H1 (cell line): Measurements from ENCODE around the gene FANCD2. TPM values are rescaled to one million over a fixed set of nuclear protein-coding genes. Genes with fewer than 3 reads are reported as not detected.

ENCODE experiments used
- CTCF ChIA-PET: fragments of 300-600 bp; sonication (Branson Sonifier 250); formaldehyde crosslinking; loops from one replicate; lab custom pipeline; 2021; ENCODE audit not compliant: partially characterized antibody; lab: Charles Lee
- POLR2A ChIA-PET: fragments of 300-600 bp; sonication (Branson Sonifier 250); formaldehyde crosslinking; loops from one replicate; lab custom pipeline; 2021; ENCODE audit warnings: inconsistent platforms; ENCODE audit not compliant: partially characterized antibody; lab: Charles Lee
- DNase-seq, 2 experiments: peaks; one replicate each; pipeline versions ENCODE4 v3.0.0 to v3.0.0-alpha.2; 2010 to 2022; ENCODE audit warnings: low spot score in 2 of 2, low read depth in 1 of 2, mixed read lengths in 1 of 2
- FAIRE-seq: peaks from 2 replicates; lab custom pipeline; 2011; peaks lifted over from hg19 to GRCh38; lab: Jason Lieb, UNC
- H2AFZ ChIP-seq: 2 replicates; pipeline ENCODE4 v1.8.1; 2012; ENCODE audit warnings: low read length, inconsistent platforms
- H2AK5ac ChIP-seq: 2 replicates; pipeline ENCODE4 v1.6.1; 2013; ENCODE audit warnings: low read depth, low read length
- H2BK120ac ChIP-seq: replicated peaks from 2 replicates; pipeline ENCODE3; 2013; ENCODE audit warnings: low read depth, low read length, inconsistent platforms
- H2BK12ac ChIP-seq: 2 replicates; pipeline ENCODE4 v1.6.1; 2013; ENCODE audit warnings: low read depth, low read length
- H2BK15ac ChIP-seq: 2 replicates; pipeline ENCODE4 v1.6.1; 2013; ENCODE audit warnings: low read length
- H2BK20ac ChIP-seq: 2 replicates; pipeline ENCODE4 v1.6.1; 2013; ENCODE audit warnings: low read length
- H2BK5ac ChIP-seq: 2 replicates; pipeline ENCODE4 v1.6.1; 2013; ENCODE audit warnings: low read depth, low read length
- H3K14ac ChIP-seq: 2 replicates; pipeline ENCODE4 v1.6.1; 2013; ENCODE audit warnings: inconsistent platforms; ENCODE audit not compliant: insufficient read length
- H3K18ac ChIP-seq: 2 replicates; pipeline ENCODE4 v1.6.1; 2013; ENCODE audit warnings: low read length; ENCODE audit errors: extremely low read depth
- H3K23ac ChIP-seq: 2 replicates; pipeline ENCODE4 v1.6.1; 2013; ENCODE audit warnings: inconsistent platforms; ENCODE audit not compliant: insufficient read length
- H3K23me2 ChIP-seq: 2 replicates; pipeline ENCODE4 v1.6.1; 2013; ENCODE audit warnings: low read depth, low read length
- H3K27ac ChIP-seq: 2 replicates; pipeline ENCODE4 v1.6.1; 2011; ENCODE audit warnings: low read depth, low read length, inconsistent platforms
- H3K27me3 ChIP-seq, 4 experiments: replicated peaks in 1 of 4; 1 replicate in 1 of 4; 2 replicates in 3 of 4; pipeline versions ENCODE4 v1.6.1 to v1.8.1; 2011 to 2013; ENCODE audit warnings: low read length in 3 of 4, mild to moderate bottlenecking in 3 of 4, inconsistent platforms in 2 of 4, mixed read lengths in 2 of 4, moderate library complexity in 1 of 4; ENCODE audit not compliant: control insufficient read depth in 3 of 4, insufficient read depth in 3 of 4; ENCODE audit errors: extremely low read depth in 1 of 4
- H3K36me3 ChIP-seq, 4 experiments: 2 replicates each; pipeline versions ENCODE4 v1.6.1 to v1.8.1; 2011 to 2013; ENCODE audit warnings: mild to moderate bottlenecking in 4 of 4, low read length in 3 of 4, moderate library complexity in 2 of 4, control low read depth in 1 of 4, inconsistent platforms in 1 of 4; ENCODE audit not compliant: insufficient read depth in 4 of 4, control insufficient read depth in 2 of 4
- H3K4ac ChIP-seq: replicated peaks from 2 replicates; pipeline ENCODE3; 2013; ENCODE audit warnings: low read length, low read depth, mixed read lengths, inconsistent platforms; ENCODE audit not compliant: insufficient read length
- H3K4me1 ChIP-seq, 4 experiments: replicated peaks in 1 of 4; 1 replicate in 1 of 4; 2 replicates in 3 of 4; pipeline versions ENCODE4 v1.6.1 to v1.8.1; 2011 to 2013; ENCODE audit warnings: low read length in 3 of 4, inconsistent platforms in 2 of 4, mixed read lengths in 1 of 4; ENCODE audit not compliant: insufficient read depth in 4 of 4, control insufficient read depth in 3 of 4
- H3K4me2 ChIP-seq, 2 experiments: 2 replicates each; pipeline versions ENCODE4 v1.6.1 to v1.8.1; 2011 to 2013; ENCODE audit warnings: low read depth in 2 of 2, low read length in 2 of 2, control low read depth in 1 of 2, inconsistent platforms in 1 of 2, mild to moderate bottlenecking in 1 of 2; ENCODE audit not compliant: insufficient read depth in 1 of 2
- H3K4me3 ChIP-seq, 4 experiments: fragments of 200-600, 300-600 bp in 1 of 4; sonication (generic), shearing (Covaris generic), sonication (Bioruptor Twin) in 1 of 4; 2 replicates each; pipeline versions ENCODE4 v1.5.1 to v1.8.1; 2011 to 2016; ENCODE audit warnings: low read length in 4 of 4, low read depth in 3 of 4, control low read depth in 2 of 4, inconsistent platforms in 2 of 4, mild to moderate bottlenecking in 2 of 4, mixed read lengths in 1 of 4, moderate library complexity in 1 of 4; ENCODE audit not compliant: insufficient read depth in 2 of 4; ENCODE audit errors: extremely low read depth in 1 of 4
- H3K56ac ChIP-seq: replicated peaks from 2 replicates; pipeline ENCODE3; 2013; ENCODE audit warnings: low read depth, mild to moderate bottlenecking, mixed read lengths, low read length, inconsistent platforms; ENCODE audit not compliant: insufficient read length
- H3K79me1 ChIP-seq: 2 replicates; pipeline ENCODE4 v1.6.1; 2013; ENCODE audit warnings: low read depth, low read length, control low read depth
- H3K79me2 ChIP-seq, 2 experiments: 2 replicates each; pipeline versions ENCODE4 v1.6.1 to v1.8.1; 2012 to 2013; ENCODE audit warnings: low read length in 2 of 2, mild to moderate bottlenecking in 2 of 2, inconsistent platforms in 1 of 2; ENCODE audit not compliant: insufficient read depth in 2 of 2, control insufficient read depth in 1 of 2
- H3K9ac ChIP-seq, 4 experiments: replicated peaks in 1 of 4; 1 replicate in 1 of 4; 2 replicates in 3 of 4; pipeline versions ENCODE4 v1.6.1 to v1.8.1; 2011 to 2013; ENCODE audit warnings: low read depth in 3 of 4, low read length in 3 of 4, control low read depth in 2 of 4, mild to moderate bottlenecking in 2 of 4, moderate library complexity in 2 of 4, inconsistent platforms in 1 of 4; ENCODE audit errors: extremely low read depth in 1 of 4
- H3K9me3 ChIP-seq, 2 experiments: 2 replicates each; pipeline versions ENCODE4 v1.6.1 to v1.8.1; 2012 to 2013; ENCODE audit warnings: mild to moderate bottlenecking in 2 of 2, moderate library complexity in 2 of 2, control low read depth in 1 of 2, inconsistent platforms in 1 of 2, low read depth in 1 of 2, low read length in 1 of 2, mixed read lengths in 1 of 2; ENCODE audit not compliant: insufficient read depth in 2 of 2
- H4K20me1 ChIP-seq, 2 experiments: replicated peaks in 1 of 2; 2 replicates each; pipeline versions ENCODE3 to v1.8.1; 2011 to 2013; ENCODE audit warnings: inconsistent platforms in 2 of 2, low read length in 2 of 2, mild to moderate bottlenecking in 1 of 2; ENCODE audit not compliant: insufficient read depth in 2 of 2, control insufficient read depth in 1 of 2
- H4K5ac ChIP-seq: 2 replicates; pipeline ENCODE4 v1.6.1; 2013; ENCODE audit warnings: low read length, low read depth, mixed read lengths, inconsistent platforms; ENCODE audit not compliant: insufficient read length
- H4K8ac ChIP-seq: 2 replicates; pipeline ENCODE4 v1.8.0; 2013; ENCODE audit warnings: mild to moderate bottlenecking, moderate library complexity, low read length, inconsistent platforms; ENCODE audit not compliant: insufficient read depth; ENCODE audit errors: extremely low read depth
- H4K91ac ChIP-seq: replicated peaks from 2 replicates; pipeline ENCODE3; 2013; ENCODE audit warnings: low read length, mixed read lengths, inconsistent platforms; ENCODE audit not compliant: insufficient read length
- EZH2 ChIP-seq: fragments of 200-600 bp; sonication (generic); IDR thresholded peaks from 2 replicates; pipeline ENCODE4 v1.7.1; 2012; ENCODE audit warnings: low read depth, mild to moderate bottlenecking, moderate library complexity, low read length, inconsistent platforms; ENCODE audit not compliant: severe bottlenecking
- FOSL1 ChIP-seq: IDR thresholded peaks from 2 replicates; pipeline ENCODE4 v1.6.1; 2011; ENCODE audit warnings: mild to moderate bottlenecking, low read depth, low read length, moderate library complexity; ENCODE audit not compliant: insufficient read depth
- KDM4A ChIP-seq: IDR thresholded peaks from one replicate; pipeline ENCODE4 v1.7.1; 2012; ENCODE audit warnings: low read depth, mild to moderate bottlenecking, moderate library complexity, low read length, inconsistent platforms; ENCODE audit not compliant: severe bottlenecking
- SIN3A ChIP-seq, 2 experiments: IDR thresholded peaks in 1 of 2; conservative IDR thresholded peaks in 1 of 2; 2 replicates each; pipeline ENCODE4 v1.6.1; 2011 to 2012; ENCODE audit warnings: low read length in 2 of 2, improper control_type of control experiment in 1 of 2, low read depth in 1 of 2, mild to moderate bottlenecking in 1 of 2
- SP2 ChIP-seq: IDR thresholded peaks from 2 replicates; pipeline ENCODE4 v1.6.1; 2012; ENCODE audit warnings: mild to moderate bottlenecking, low read length, inconsistent platforms
- WGBS, 2 experiments: shearing (Covaris generic) in 1 of 2; methylation state at CpG; one replicate each; pipeline versions ENCODE4 v1.1.6 to v1.1.7; 2013 to 2015; ENCODE audit warnings: low lambda C conversion rate in 2 of 2, mixed read lengths in 2 of 2, inconsistent platforms in 1 of 2, low coverage in 1 of 2, missing lambda C conversion rate in 1 of 2; ENCODE audit not compliant: insufficient replicate concordance in 2 of 2, insufficient coverage in 1 of 2, insufficient read length in 1 of 2; ENCODE audit errors: extremely low coverage in 1 of 2, missing lambda C conversion rate in 1 of 2; 5-methylcytosine and 5-hydroxymethylcytosine counted together
- polyA plus RNA-seq, 7 experiments: library from polyadenylated mRNA; depleted of rRNA in 3 of 7; stranded (reverse) in 5 of 7; unstranded in 2 of 7; fragments of >200 nt in 5 of 7; fragments of 200-250 nt in 2 of 7; gene quantifications; 1 replicate in 5 of 7; 2 replicates in 1 of 7; 4 replicates in 1 of 7; pipeline versions ENCODE4 v1.2.1 to v1.2.3, GENCODE V29; 2011 to 2013; ENCODE audit warnings: missing spikeins in 2 of 7, mixed read lengths in 2 of 7
- total RNA-seq: library from RNA; stranded (reverse); fragmentation: NEBNext Ultra II Directional; extraction: Animal tissue kit (Norgen Biotek cat#: 25700); gene quantifications from 2 replicates; pipeline ENCODE4 v1.2.1, GENCODE V29; 2021

FANCD2 gene
- total and polyA plus RNA-seq, 2 of the 8 experiments (the other 6 are each of a cell fraction or from before 2014, with no cell fraction given) = 33.1 to 77.8 TPM

DNA sequence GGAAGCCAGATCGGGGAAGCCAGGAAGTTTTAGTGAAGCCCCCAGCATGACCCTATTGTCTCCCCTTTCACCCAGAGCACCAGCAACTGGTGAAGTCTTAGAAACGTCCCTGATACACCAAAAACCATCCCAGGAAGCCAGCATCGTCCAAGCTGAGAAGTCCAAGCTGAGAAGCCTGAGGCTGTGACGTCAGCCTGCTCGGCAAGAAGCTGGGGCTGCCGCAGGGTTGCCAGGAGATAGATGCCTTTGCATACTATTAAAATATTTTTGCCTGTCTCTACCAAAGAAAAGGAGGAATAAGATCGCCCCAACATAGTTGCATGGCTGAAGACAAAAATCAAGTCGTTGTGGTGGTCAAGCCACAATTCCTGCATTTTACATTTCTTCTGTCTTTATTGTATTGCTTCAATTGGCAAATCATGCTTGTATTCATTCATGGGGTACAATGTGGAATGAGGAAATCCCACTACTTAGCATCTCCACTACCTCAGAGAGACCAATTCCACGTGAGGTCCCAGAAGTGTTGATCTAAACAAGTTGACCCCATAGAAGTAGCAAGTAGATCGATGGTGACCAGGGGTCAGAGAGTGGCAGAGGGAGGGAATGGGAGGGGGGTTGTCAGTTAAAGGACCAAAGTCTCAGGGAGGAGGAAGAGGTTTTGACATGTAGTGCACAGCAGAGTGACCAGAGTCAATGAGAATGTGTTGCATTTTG, 20.0 kb upstream of the FANCD2 start:
- Histone ChIP-seq H3K4ac (no peak overlapping the region), H2BK12ac (no peak overlapping the region), H4K8ac (no peak overlapping the region), H3K23me2 (peaks cover 9% of the 10 kb centered on the region), H3K4me1 (peaks cover 0 to 5% (median 3%) of the 10 kb centered on the region in 4 experiments; a peak in 4 of 7 replicates), H2BK15ac (no peak overlapping the region), H4K20me1 (peaks cover 12 to 35% of the 10 kb centered on the region in 2 experiments), H3K18ac (no peak overlapping the region), H2BK5ac (no peak overlapping the region), H2BK120ac (no peak overlapping the region), H2BK20ac (no peak overlapping the region), H3K56ac (no peak overlapping the region), H3K79me1 (peaks cover 2% of the 10 kb centered on the region; the same call in 1 of the 2 replicates), H4K91ac (no peak overlapping the region), H3K23ac (no peak overlapping the region), H2AK5ac (no peak overlapping the region), H4K5ac (no peak overlapping the region), H3K14ac (no peak overlapping the region), H2AFZ (no peak overlapping the region), H3K9me3 (no peaks in the 10 kb centered on the region), H3K4me3 (no peak overlapping the region), H3K79me2 (no peaks in the 10 kb centered on the region), H3K36me3 (0 out of 8 replicates have a peak, but pooled peaks cover 0 to 6% (median 2%) of the 10 kb centered on the region in 4 experiments), H3K9ac (no peak overlapping the region), H3K4me2 (no peak overlapping the region), H3K27ac (no peak overlapping the region), H3K27me3 (no peaks in the 10 kb centered on the region)
- DNase-seq (no peak), FAIRE-seq (no peak)
- POLR2A ChIA-PET = interaction anchor here (0.8 to 5.0 kb wide), 5 partner anchors 9 to 252 kb away, joined by 3 to 35 read pairs (median 5); partner anchors contain the start of gene EMC3
- no peak for TF ChIP-seq EZH2
- no peak for TF ChIP-seq FOSL1
- no peak for TF ChIP-seq SIN3A (conservative IDR thresholded peaks at IDR 0.05 in 1 of 2, IDR thresholded peaks at IDR 0.05 in 1 of 2; ENCODE audit: low read depth in 1 of 2, low read length in 2 of 2)
- no peak for TF ChIP-seq SP2
- no peak for TF ChIP-seq KDM4A
- WGBS, 2 experiments = 78% methylated on average over 9 of the region's 10 CpGs; no CpG with 5 or more reads in 1 of the 2 experiments
- CTCF ChIA-PET = no interaction called here
